ENCODE results near the gene MROH2A. TPM values are rescaled to one million over a fixed set of nuclear protein-coding genes. Genes with fewer than 3 reads are reported as not detected.

MROH2A gene
- total RNA-seq, 4 donors from 2014 or later, result not detected

- TF ChIP-seq, protein P1, sequence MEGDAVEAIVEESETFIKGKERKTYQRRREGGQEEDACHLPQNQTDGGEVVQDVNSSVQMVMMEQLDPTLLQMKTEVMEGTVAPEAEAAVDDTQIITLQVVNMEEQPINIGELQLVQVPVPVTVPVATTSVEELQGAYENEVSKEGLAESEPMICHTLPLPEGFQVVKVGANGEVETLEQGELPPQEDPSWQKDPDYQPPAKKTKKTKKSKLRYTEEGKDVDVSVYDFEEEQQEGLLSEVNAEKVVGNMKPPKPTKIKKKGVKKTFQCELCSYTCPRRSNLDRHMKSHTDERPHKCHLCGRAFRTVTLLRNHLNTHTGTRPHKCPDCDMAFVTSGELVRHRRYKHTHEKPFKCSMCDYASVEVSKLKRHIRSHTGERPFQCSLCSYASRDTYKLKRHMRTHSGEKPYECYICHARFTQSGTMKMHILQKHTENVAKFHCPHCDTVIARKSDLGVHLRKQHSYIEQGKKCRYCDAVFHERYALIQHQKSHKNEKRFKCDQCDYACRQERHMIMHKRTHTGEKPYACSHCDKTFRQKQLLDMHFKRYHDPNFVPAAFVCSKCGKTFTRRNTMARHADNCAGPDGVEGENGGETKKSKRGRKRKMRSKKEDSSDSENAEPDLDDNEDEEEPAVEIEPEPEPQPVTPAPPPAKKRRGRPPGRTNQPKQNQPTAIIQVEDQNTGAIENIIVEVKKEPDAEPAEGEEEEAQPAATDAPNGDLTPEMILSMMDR (IDR thresholded peaks at IDR 0.05; ENCODE audit: low read depth), result no peak
These were observed 21.6 kb downstream of the MROH2A start for GRCh38 chr2:233799716-233800115.

DNA sequence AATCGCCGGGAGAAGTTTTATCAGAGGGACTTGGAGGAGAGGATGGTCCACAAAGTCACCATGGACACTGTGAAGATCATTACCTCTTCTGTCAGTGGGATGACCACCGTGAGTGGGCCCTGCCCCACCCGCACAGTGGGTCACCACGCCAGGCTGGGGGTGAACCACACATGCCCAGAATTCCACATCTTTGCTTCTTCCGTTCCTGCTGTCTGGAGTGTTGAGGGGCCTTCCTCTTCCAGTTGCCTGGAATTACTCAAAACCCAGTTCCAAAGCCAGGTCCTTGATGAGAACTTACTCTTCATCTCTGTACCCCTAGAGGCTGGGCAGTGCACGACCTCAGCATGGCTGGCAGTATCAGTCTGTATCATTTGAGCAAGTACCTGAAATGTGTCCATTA is 22.1 kb downstream of the MROH2A start:
- TF ChIP-seq, protein P1 (IDR thresholded peaks at IDR 0.05; ENCODE audit: low read depth), result no peak

DNA sequence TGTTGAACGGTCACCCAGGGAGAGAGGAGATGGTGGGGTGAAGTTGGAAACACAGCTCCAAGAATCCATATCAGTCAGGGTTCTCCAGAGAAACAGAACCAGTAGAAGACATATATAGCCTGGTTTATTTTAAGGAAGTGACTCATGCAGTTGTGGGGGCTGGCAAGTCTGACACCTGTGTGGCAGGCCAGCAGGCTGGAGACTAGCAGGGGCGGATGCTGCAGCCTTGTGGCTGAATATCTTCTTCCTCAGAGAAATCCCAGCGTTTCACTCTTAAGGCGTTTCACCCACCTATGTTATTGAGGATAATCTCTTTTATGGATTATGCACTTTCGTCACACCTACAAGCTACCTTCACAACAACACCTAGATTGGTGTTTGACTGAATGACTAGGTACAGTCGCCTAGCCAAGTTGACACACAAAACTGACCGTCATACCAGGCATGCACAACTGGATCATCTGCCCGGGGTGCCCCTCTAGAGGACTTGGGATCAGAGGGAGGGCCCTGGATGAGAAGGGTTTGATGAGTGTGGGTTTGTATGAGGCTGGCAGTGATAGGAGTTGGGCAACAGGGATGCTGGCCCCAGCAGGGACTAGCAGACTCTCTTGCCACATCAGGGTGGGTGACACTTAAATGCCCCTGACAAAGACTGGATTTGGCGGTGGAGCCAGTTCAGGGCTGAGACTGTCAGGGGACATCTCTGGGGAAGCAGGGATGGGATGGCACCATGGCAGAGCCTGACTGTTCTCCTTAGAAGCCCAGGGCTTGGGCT is 23.4 kb downstream of the MROH2A start:
- TF ChIP-seq, protein P1 (IDR thresholded peaks at IDR 0.05; ENCODE audit: low read depth), result no peak

- TF ChIP-seq, protein P1 (IDR thresholded peaks at IDR 0.05; ENCODE audit: low read depth), result no peak
These were observed 24.1 kb downstream of the MROH2A start for GRCh38 chr2:233802132-233802815.

- TF ChIP-seq, protein P1 (IDR thresholded peaks at IDR 0.05; ENCODE audit: low read depth), result no peak
These were observed 25.3 kb downstream of the MROH2A start for GRCh38 chr2:233803292-233803911.

DNA sequence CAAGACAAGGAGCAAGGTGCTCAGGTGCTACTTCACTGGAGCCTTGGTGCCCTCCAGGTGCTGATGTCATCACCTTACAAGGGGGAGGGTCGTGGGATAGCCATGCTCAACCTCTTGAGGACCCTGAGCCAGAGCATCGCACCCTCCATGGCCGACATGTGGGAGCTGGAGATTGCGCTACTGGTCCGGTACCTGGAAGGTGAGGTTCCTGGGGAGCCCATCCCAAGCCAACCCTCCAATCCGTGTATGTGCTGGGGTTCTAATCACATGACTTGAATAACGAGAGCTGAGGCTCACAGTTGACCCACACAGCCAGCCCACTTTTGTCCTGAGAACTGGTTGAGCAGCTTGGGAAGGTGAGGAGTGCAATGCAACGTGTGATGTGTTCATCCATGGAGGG is 25.9 kb downstream of the MROH2A start:
- TF ChIP-seq, protein P1 (IDR thresholded peaks at IDR 0.05; ENCODE audit: low read depth), result no peak
